Measurements from ENCODE around the gene MYO5A. TPM values are rescaled to one million over a fixed set of nuclear protein-coding genes. Genes with fewer than 3 reads are reported as not detected.
"Not testable (repeated sequence)": the region's sequence is repeated elsewhere in the genome, so short reads cannot be mapped to it uniquely, and the experiment has no call there.

The MYO5A gene
- total RNA-seq, 1 donor from 2014 or later = 31.2 TPM

GRCh38 chr15:52440414-52440813 is 88.3 kb downstream of the MYO5A start:
- H3K36me3 ChIP-seq = no peaks in the 10 kb centered on the region
- H3K9me3 ChIP-seq = no peaks in the 10 kb centered on the region
- H3K4me1 ChIP-seq = peaks cover 17% of the 10 kb centered on the region
- H3K4me3 ChIP-seq = no peak overlapping the region
- TF ChIP-seq POLR2AphosphoS5 (IDR thresholded peaks at IDR 0.05; ENCODE audit: insufficient read depth in 1 of 2, low read depth in 1 of 2) (no peak), CTCF (IDR thresholded peaks at IDR 0.05) (no peak), POLR2A (IDR thresholded peaks at IDR 0.05) (no peak)
- intact Hi-C loops (cut with DNase I) = no loop called here
- H3K27ac ChIP-seq = no peak overlapping the region
- no peak for DNase-seq (ENCODE audit: extremely low spot score in 2 of 2)
- no peaks in the 10 kb centered on the region for H3K27me3 ChIP-seq

- no peak for DNase-seq (ENCODE audit: extremely low spot score in 2 of 2)
- intact Hi-C loops (cut with DNase I) = no loop called here
- Histone ChIP-seq H3K27ac (no peak overlapping the region), H3K36me3 (no peaks in the 10 kb centered on the region), H3K27me3 (no peaks in the 10 kb centered on the region), H3K4me3 (no peak overlapping the region), H3K9me3 (no peaks in the 10 kb centered on the region), H3K4me1 (peaks cover 17% of the 10 kb centered on the region)
- TF ChIP-seq POLR2A (IDR thresholded peaks at IDR 0.05) = no peak
Observed at GRCh38 chr15:52439470-52439869, 89.2 kb downstream of the MYO5A start.

GRCh38 chr15:52439042-52439441 is 89.6 kb downstream of the MYO5A start:
- H3K9me3 ChIP-seq; H3K4me3 ChIP-seq; DNase-seq (ENCODE audit: extremely low spot score in 2 of 2); intact Hi-C loops (cut with DNase I); H3K27me3 ChIP-seq; H3K36me3 ChIP-seq; H3K27ac ChIP-seq: not testable (repeated sequence)
- H3K4me1 ChIP-seq = peaks cover 17% of the 10 kb centered on the region

GRCh38 chr15:52438047-52438446 is 90.6 kb downstream of the MYO5A start:
- peaks cover 17% of the 10 kb centered on the region for H3K4me1 ChIP-seq
- no peaks in the 10 kb centered on the region for H3K36me3 ChIP-seq
- no peak for DNase-seq (ENCODE audit: extremely low spot score in 2 of 2)
- H3K27me3 ChIP-seq = no peaks in the 10 kb centered on the region
- H3K9me3 ChIP-seq = no peaks in the 10 kb centered on the region
- H3K4me3 ChIP-seq = no peak overlapping the region
- H3K27ac ChIP-seq = no peak overlapping the region
- TF ChIP-seq POLR2A (IDR thresholded peaks at IDR 0.05) (no peak), CTCF (IDR thresholded peaks at IDR 0.05) (no peak), POLR2AphosphoS5 (IDR thresholded peaks at IDR 0.05; ENCODE audit: insufficient read depth in 1 of 2, low read depth in 1 of 2) (no peak)
- intact Hi-C loops (cut with DNase I) = no loop called here

GRCh38 chr15:52437646-52438045 is 91.0 kb downstream of the MYO5A start:
- Histone ChIP-seq H3K4me3 (no peak overlapping the region), H3K4me1 (peaks cover 17% of the 10 kb centered on the region), H3K27me3 (no peaks in the 10 kb centered on the region), H3K36me3 (no peaks in the 10 kb centered on the region), H3K27ac (no peak overlapping the region), H3K9me3 (no peaks in the 10 kb centered on the region)
- no peak for DNase-seq (ENCODE audit: extremely low spot score in 2 of 2)
- intact Hi-C loops (cut with DNase I) = no loop called here
- no peak for TF ChIP-seq POLR2A (IDR thresholded peaks at IDR 0.05)
- no peak for TF ChIP-seq POLR2AphosphoS5 (IDR thresholded peaks at IDR 0.05; ENCODE audit: insufficient read depth in 1 of 2, low read depth in 1 of 2)
- no peak for TF ChIP-seq CTCF (IDR thresholded peaks at IDR 0.05)

- Histone ChIP-seq H3K4me1 (peaks cover 17% of the 10 kb centered on the region), H3K27ac (no peak overlapping the region), H3K9me3 (no peaks in the 10 kb centered on the region), H3K36me3 (no peaks in the 10 kb centered on the region), H3K27me3 (no peaks in the 10 kb centered on the region), H3K4me3 (no peak overlapping the region)
- DNase-seq (ENCODE audit: extremely low spot score in 2 of 2) = no peak
- intact Hi-C loops (cut with DNase I) = no loop called here
- TF ChIP-seq POLR2A (IDR thresholded peaks at IDR 0.05) (no peak), CTCF (IDR thresholded peaks at IDR 0.05) (no peak), POLR2AphosphoS5 (IDR thresholded peaks at IDR 0.05; ENCODE audit: insufficient read depth in 1 of 2, low read depth in 1 of 2) (no peak)
Observed at GRCh38 chr15:52436981-52437380, 91.7 kb downstream of the MYO5A start.
